Subcutaneous preadipocyte (primary cell): ENCODE results near the gene KCNE3. TPM values are rescaled to one million over a fixed set of nuclear protein-coding genes. Genes with fewer than 3 reads are reported as not detected.

ENCODE experiments used
- small RNA-seq: library from RNA; depleted of rRNA; stranded (forward); fragments of <200 nt; gene quantifications from one replicate; pipeline ENCODE3, GENCODE V24; 2012
- total RNA-seq: library from RNA; depleted of rRNA; stranded (reverse); fragments of >200 nt; gene quantifications from 2 replicates; pipeline ENCODE4 v1.2.3, GENCODE V29; 2012

KCNE3 gene, protein sequence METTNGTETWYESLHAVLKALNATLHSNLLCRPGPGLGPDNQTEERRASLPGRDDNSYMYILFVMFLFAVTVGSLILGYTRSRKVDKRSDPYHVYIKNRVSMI
- total RNA-seq: 0.37 TPM in 1 of 2 replicates, not detected in the other

DNA sequence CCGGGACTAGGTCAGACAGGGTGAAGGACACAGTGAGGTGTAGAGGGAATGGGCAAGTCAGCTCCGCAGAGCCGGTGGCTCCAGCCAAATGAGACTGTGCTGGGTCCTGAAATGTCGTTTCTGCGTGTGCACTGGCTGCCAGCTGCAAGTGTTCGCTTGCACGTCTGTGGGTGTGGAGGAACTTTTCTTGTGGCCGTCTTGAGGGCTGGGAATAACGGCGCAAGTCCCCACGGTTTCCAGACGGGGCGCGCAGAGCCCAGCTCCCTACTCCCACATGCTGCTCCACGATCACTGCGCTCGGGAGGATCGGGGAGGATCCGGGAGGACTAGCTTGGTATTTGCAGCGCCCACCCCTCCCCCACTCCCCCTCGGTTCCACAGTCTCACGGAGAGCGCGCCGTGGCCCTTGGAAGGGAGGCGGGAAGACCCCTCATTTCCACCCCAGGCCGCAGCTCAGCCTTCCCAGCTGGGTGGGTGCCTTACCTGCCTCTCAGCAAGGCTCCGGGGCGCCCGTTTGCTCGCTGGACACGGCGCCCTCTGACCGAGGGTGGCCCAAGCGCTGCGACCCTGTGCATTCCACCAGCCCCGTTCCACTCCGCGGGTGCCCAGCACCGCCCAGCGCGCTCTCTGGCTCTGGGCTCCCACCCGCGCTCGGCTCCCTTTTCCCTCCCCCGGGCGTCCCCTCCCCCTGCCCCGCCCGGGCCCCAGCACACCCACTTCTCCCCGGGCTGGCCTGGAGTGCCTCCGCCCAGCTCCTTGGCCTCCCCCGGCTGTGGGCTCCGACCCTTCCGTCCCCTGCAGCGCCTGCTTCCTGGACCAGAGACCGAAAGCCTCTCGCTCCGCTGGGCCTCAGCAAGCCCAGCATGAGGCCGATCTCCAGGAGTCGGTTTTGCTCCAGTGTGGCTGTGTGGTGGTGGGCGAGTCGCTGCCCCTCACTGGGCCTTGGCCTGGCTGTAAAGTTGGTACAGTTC is at the start of gene KCNE3:
KCNE3 (minus strand) TSS at position 634 of the 970 bp plus-strand sequence. CDS start 9,986 bp downstream, outside the sequence.

DNA sequence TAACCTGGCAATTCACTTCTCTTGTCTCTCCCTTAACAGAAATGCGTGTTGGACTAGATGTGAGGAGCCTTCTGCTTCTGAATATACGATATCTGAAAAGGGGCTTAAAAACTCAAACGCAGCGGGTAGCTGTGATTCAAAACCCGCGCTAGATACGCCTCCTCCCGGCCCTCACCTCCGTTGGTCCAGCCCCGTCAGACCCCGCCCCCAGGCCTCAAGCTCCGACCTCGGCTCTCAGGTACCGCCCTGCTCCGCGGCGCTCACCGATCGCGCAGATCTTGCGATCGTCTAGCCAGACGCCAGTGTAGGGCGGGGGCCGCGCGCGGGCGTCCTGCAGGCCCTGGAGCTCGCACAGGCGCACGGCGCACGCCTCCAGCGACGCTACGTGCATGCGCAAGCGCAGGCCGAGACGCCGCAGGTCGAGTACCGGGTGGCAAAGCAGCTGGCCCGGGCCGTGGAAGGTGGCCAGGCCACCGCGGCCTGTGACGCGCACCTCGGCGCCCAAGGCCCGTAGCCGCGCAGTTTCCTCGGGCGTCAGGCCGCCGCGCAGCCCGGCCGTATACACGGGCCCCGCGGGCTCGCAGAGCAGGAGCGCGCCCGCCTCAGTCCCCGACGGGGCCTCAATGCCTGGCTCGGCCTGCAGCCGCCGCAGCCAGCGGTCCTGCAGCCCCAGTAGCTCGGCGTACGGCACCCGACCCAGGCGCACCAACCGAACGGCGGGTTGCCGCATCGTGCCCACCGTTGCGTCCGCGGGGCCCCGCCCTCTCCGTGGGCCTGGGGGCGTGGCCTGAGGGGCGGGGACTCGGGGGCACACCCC is 25.8 kb upstream of the KCNE3 start, which contains the start of gene LIPT2:
LIPT2 (minus strand) TSS at position 751 of the 817 bp plus-strand sequence; CDS start at position 730, 21 bp downstream.

Small RNAs within 50 kb of the gene (small RNA-seq; reads per million reads assigned to genes)
- not detected for gene CYCSP27

Other genes starting within 250 kb of the KCNE3 start
- 0.73 and 0.98 TPM in 2 replicates for gene P4HA3, start 155.9 kb downstream of the KCNE3 start, total RNA-seq
- 0.98 and 1.1 TPM in 2 replicates for gene PGM2L1, start 69.1 kb downstream of the KCNE3 start, total RNA-seq
- gene LIPT2, start 26.2 kb upstream of the KCNE3 start, total RNA-seq: 2.0 and 3.3 TPM in 2 replicates
- gene POLD3, start 125.0 kb upstream of the KCNE3 start, total RNA-seq: 16.5 and 25.8 TPM in 2 replicates